ENCODE measurements around the gene ADCK2.

Gene ADCK2

GRCh38 chr7:140723006-140723405 is 50.3 kb downstream of the ADCK2 start:
- TF ChIP-seq GATA2 (IDR thresholded peaks at IDR 0.05; ENCODE audit: low read depth, low read length) = no peak

GRCh38 chr7:140723574-140723973 is 50.8 kb downstream of the ADCK2 start:
- TF ChIP-seq GATA3 (IDR thresholded peaks at IDR 0.05; ENCODE audit: low read depth, low read length) (no peak), GATA2 (IDR thresholded peaks at IDR 0.05; ENCODE audit: low read depth, low read length) (no peak)

DNA sequence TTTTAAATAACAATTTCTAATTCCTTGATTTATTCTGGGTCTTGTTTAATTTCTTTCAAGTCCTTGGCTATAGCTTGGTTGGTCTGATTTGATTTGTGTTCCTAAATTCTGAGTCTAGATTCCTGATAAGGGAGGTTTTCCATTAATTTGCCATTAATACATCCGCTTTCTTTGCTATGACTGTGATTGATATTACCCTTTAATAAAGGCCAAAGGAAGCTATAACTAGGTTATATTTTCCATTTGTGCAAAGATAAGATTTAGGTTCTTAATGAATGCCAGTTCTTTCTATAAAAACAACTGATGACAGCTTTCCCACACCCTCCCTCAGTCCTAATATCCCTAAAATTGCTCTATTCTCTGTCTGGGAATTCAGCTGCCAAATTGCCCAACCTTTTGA is 52.0 kb downstream of the ADCK2 start:
- TF ChIP-seq GATA3 (IDR thresholded peaks at IDR 0.05; ENCODE audit: low read depth, low read length) (0 out of 2 replicates have a peak, but pooled peaks have one; percentile 27), GATA2 (IDR thresholded peaks at IDR 0.05; ENCODE audit: low read depth, low read length) (no peak)

DNA sequence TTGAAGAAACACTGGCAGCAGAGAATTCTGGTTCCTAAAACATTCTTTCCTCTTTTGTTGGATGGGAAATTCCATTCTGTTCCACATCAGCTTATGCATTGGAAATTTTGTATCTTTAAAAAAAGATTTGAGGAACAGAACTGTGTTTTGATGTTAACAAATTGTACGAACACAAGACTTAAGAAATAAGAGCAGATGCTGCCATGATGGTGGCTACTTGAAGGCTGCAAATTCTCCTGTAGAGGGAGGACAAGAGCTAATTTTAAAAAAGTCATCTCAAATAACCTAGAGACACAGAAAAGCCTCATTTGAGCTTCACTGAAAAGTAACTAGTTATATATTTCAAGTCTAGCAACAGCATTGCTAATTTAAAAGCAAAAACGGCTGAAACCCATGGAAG is 53.5 kb downstream of the ADCK2 start:
- TF ChIP-seq GATA2 (IDR thresholded peaks at IDR 0.05; ENCODE audit: low read depth, low read length) = no peak
- no peak for TF ChIP-seq GATA3 (IDR thresholded peaks at IDR 0.05; ENCODE audit: low read depth, low read length)

DNA sequence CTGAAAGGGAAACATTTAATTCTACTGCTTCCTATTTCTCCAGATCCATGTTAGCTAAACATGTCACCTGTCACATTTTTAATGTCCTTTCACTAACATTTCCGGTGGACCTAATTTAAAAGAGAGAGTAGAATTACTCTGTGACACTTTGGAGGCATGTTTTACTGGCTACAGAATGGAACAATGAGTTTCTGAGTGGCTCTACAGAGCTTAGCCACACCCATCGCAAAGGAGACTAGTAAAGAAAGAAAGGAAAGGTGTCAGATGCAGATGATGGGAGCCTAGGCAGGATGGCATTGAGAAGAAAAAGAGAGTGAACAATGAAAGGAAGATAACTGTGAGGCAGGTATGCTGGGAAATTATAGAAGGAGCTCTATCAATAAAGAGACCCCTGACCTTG is 59.7 kb downstream of the ADCK2 start:
- TF ChIP-seq GATA3 (IDR thresholded peaks at IDR 0.05; ENCODE audit: low read depth, low read length) (no peak), GATA2 (IDR thresholded peaks at IDR 0.05; ENCODE audit: low read depth, low read length) (no peak)

DNA sequence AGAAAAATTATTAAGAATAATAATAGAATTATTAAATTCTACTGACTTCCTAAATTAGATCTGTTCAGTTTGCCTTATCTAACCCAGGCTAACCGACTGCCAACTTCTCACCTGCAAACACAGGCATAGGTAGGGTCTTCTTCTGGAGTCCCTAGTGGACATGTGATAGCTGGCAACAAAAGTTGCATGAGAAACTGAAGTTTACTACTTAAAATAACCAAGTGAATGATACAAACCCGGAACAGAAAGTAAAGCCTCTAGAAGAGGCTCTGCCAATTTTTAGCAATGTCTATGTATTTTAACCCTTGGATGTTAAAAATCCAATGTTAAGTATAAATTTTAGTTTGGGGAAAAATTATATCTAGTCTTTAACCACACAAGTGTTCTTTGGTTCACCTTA is 61.4 kb downstream of the ADCK2 start:
- TF ChIP-seq GATA2 (IDR thresholded peaks at IDR 0.05; ENCODE audit: low read depth, low read length) (no peak), GATA3 (IDR thresholded peaks at IDR 0.05; ENCODE audit: low read depth, low read length) (no peak)

DNA sequence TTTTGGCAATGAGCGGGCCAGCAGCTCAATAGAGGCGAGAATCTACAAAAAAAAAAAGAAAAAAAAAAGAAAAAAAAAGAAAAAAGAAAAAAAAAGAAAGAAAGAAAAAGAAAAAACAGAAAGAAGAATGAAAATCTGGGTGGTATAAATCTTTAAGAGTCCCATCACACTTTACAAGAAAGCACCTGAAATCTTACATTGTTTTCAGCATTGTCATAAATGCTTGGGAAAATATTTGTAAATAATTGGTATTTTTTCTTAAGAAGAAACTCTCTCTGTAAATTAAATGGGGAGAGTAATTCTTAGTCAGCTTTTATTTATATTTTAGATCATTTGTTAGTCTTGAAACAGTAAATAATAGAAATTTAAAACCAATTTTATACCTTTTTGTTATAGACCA is 62.0 kb downstream of the ADCK2 start:
- TF ChIP-seq GATA3 (IDR thresholded peaks at IDR 0.05; ENCODE audit: low read depth, low read length) (no peak), GATA2 (IDR thresholded peaks at IDR 0.05; ENCODE audit: low read depth, low read length) (no peak)

DNA sequence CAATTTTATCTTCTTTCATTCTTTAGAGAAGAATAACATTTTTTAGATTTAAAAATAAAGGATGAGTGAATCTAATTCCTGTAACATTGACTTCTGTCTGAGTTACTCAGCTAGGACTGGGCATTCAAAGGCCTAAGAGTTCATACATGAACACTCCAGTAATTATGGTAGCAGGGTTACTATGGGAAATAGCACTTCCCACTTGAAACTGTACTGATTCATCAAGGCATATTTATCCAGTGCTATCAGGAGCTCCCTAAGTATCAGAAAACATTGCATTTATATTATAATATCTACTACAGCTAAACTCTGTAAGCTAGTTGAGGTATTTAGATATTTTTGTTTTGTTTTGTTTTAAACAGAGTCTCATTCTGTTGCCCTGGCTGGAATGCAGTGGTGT is 65.5 kb downstream of the ADCK2 start:
- no peak for TF ChIP-seq GATA3 (IDR thresholded peaks at IDR 0.05; ENCODE audit: low read depth, low read length)
- no peak for TF ChIP-seq GATA2 (IDR thresholded peaks at IDR 0.05; ENCODE audit: low read depth, low read length)

DNA sequence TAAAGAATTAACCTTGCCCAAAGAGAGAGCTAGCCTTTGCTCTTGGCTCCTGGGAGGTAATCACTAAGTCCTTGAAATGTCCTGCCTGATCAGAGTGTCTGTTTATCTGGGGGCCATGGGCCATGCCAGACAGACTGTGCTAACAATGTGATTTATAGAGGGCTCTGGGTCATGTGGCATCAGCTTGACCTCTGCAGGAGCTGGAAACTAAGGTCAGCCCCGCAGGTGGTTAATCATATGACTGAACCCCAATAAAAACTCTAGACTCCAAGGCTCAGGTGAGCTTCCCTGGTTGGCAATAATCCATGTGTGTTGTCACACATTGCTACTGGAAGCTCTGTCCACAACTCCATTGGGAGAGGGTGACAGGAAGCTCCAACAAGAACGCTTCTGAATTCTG is 71.3 kb downstream of the ADCK2 start:
- TF ChIP-seq GATA3 (IDR thresholded peaks at IDR 0.05; ENCODE audit: low read depth, low read length) (no peak), GATA2 (IDR thresholded peaks at IDR 0.05; ENCODE audit: low read depth, low read length) (no peak)
